OCI-LY3 (cell line): ENCODE measurements around the gene WDR53.
"Not testable (repeated sequence)": the region's sequence is repeated elsewhere in the genome, so short reads cannot be mapped to it uniquely, and the experiment has no call there.

Experiments
- H2AFZ ChIP-seq: fragments of 200-600, 300-600 bp; shearing (Covaris generic); 2 replicates; pipeline ENCODE4 v1.6.0; 2014; ENCODE audit warnings: antibody characterized with exemption, low read depth, low read length
- H3K27ac ChIP-seq: fragments of 200-600, 300-600 bp; sonication (generic); 2 replicates; pipeline ENCODE4 v1.5.1; 2014; ENCODE audit warnings: mild to moderate bottlenecking, low read length, moderate library complexity, mixed read lengths
- H3K27me3 ChIP-seq: fragments of 200-600, 300-600 bp; sonication (generic); 2 replicates; pipeline ENCODE4 v1.6.1; 2014; ENCODE audit warnings: low read depth, low read length, mixed read lengths
- H3K36me3 ChIP-seq: fragments of 200-600, 300-600 bp; sonication (generic); replicated peaks from 2 replicates; pipeline ENCODE3; 2014; ENCODE audit warnings: low read depth, low read length, mixed read lengths
- H3K4me1 ChIP-seq: fragments of 300-600, 200-600 bp; sonication (generic); 2 replicates; pipeline ENCODE4 v1.6.1; 2014; ENCODE audit warnings: low read length, mixed read lengths
- H3K4me2 ChIP-seq: fragments of 200-600, 300-600 bp; sonication (generic); 2 replicates; pipeline ENCODE4 v1.6.1; 2014; ENCODE audit warnings: low read length, mixed read lengths
- H3K4me3 ChIP-seq: fragments of 300-600, 200-600 bp; sonication (generic); 2 replicates; pipeline ENCODE4 v1.5.1; 2014; ENCODE audit warnings: antibody characterized with exemption, mild to moderate bottlenecking, low read length, moderate library complexity
- H3K79me2 ChIP-seq: fragments of 300-600, 200-600 bp; shearing (Covaris generic); 2 replicates; pipeline ENCODE4 v1.6.1; 2014; ENCODE audit warnings: mild to moderate bottlenecking, low read length, mixed read lengths
- H3K9ac ChIP-seq: fragments of 300-600, 200-600 bp; shearing (Covaris generic); 2 replicates; pipeline ENCODE4 v1.6.0; 2014; ENCODE audit warnings: mild to moderate bottlenecking, low read length, moderate library complexity
- H3K9me3 ChIP-seq: fragments of 200-600, 300-600 bp; shearing (Covaris generic); 2 replicates; pipeline ENCODE4 v1.6.1; 2014; ENCODE audit warnings: low read length, mixed read lengths; ENCODE audit not compliant: insufficient read depth
- H4K20me1 ChIP-seq: fragments of 200-600, 300-600 bp; sonication (generic); 2 replicates; pipeline ENCODE4 v1.6.1; 2016; ENCODE audit warnings: low read length, mixed read lengths; ENCODE audit not compliant: insufficient read depth
- EZH2phosphoT487 ChIP-seq: fragments of 200-600 bp; shearing (Covaris generic); IDR thresholded peaks from 2 replicates; pipeline ENCODE4 v1.6.1; 2018; ENCODE audit warnings: antibody characterized with exemption, mixed run types, low read depth
- TF ChIP-seq, protein P1 (sequence below): fragments of 200-600, 300-600 bp; sonication (generic); IDR thresholded peaks from 2 replicates; pipeline ENCODE4 v1.5.1; 2014; ENCODE audit warnings: antibody characterized with exemption, low read length, low read depth

Gene WDR53

DNA sequence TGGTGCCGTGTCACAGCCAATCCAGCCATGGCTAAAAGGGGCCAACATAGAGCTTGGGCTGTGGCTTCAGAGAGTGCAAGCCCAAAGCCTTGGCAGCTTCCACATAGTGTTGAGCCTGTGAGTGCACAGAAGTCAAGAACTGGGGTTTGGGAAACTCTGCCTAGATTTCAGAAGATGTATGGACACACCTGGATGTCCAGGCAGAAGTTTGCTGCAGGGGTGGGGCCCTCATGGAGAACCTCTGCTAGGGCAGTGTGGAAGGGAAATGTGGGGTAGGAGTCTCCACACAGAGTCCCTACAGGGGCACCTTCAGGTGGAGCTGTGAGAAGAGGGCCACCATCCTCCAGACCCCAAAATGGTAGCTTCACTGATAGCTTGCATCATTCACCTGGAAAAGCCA lies 19.0 kb downstream of the WDR53 start:
- not testable (repeated sequence) for H3K4me3 ChIP-seq, H3K9me3 ChIP-seq, H2AFZ ChIP-seq, H3K4me2 ChIP-seq, H3K36me3 ChIP-seq, H4K20me1 ChIP-seq, H3K27me3 ChIP-seq, H3K9ac ChIP-seq, H3K79me2 ChIP-seq, H3K27ac ChIP-seq, H3K4me1 ChIP-seq

DNA sequence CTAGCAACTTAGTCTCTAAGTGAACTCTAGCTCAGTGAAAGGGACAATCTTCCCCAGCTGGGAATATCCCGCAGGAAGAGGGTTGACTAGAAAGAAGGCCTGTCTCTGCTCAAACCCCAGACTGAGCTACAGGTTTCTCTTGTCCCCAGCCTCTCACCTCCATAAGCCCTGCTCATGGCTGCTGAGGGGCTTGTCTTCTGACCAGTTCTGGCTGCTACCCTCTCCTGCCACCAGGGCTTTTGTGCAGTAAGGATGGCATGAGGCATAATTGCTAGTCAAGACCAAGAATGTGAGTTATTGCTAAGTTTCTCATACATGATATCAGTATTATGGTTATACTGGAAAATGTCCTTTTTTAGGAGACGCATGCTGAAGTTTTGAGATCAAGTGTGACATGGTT lies 21.3 kb downstream of the WDR53 start:
- H3K36me3 ChIP-seq, result peaks cover 3% of the 10 kb centered on the region
- no peak overlapping the region for H3K9ac ChIP-seq
- H3K27ac ChIP-seq, result no peak overlapping the region
- H3K4me1 ChIP-seq, result no peaks in the 10 kb centered on the region
- no peaks in the 10 kb centered on the region for H4K20me1 ChIP-seq
- H3K79me2 ChIP-seq, result no peaks in the 10 kb centered on the region
- no peaks in the 10 kb centered on the region for H3K27me3 ChIP-seq
- H2AFZ ChIP-seq, result no peak overlapping the region
- peaks cover 4% of the 10 kb centered on the region; the same call in 1 of the 2 replicates for H3K9me3 ChIP-seq
- H3K4me2 ChIP-seq, result no peak overlapping the region
- no peak overlapping the region for H3K4me3 ChIP-seq
- TF ChIP-seq EZH2phosphoT487, result no peak
- TF ChIP-seq, protein P1, sequence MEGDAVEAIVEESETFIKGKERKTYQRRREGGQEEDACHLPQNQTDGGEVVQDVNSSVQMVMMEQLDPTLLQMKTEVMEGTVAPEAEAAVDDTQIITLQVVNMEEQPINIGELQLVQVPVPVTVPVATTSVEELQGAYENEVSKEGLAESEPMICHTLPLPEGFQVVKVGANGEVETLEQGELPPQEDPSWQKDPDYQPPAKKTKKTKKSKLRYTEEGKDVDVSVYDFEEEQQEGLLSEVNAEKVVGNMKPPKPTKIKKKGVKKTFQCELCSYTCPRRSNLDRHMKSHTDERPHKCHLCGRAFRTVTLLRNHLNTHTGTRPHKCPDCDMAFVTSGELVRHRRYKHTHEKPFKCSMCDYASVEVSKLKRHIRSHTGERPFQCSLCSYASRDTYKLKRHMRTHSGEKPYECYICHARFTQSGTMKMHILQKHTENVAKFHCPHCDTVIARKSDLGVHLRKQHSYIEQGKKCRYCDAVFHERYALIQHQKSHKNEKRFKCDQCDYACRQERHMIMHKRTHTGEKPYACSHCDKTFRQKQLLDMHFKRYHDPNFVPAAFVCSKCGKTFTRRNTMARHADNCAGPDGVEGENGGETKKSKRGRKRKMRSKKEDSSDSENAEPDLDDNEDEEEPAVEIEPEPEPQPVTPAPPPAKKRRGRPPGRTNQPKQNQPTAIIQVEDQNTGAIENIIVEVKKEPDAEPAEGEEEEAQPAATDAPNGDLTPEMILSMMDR, result no peak

DNA sequence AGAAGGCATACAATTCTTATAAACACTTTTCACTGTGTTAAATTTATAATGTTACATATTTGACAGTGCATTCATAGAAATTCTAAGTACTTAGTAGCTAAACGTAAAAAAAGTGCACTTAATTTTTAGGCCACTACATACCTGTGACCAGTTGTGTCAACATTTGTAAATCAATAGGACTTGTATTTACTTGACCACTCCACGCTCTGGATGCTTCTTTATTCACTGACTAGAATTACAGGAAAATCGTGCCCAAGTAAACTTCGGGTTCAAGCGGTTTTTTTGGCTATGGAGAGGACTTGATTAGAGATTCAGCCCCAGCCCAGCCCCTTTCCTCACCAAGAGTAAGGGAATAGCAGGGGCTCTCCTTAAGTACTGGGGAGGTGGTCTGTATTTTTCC lies 21.8 kb downstream of the WDR53 start:
- TF ChIP-seq, protein P1, result no peak
- TF ChIP-seq EZH2phosphoT487, result no peak
- no peak overlapping the region for H3K4me3 ChIP-seq
- no peak overlapping the region for H2AFZ ChIP-seq
- H3K4me2 ChIP-seq, result no peak overlapping the region
- H3K36me3 ChIP-seq, result peaks cover 3% of the 10 kb centered on the region
- no peak overlapping the region for H3K27ac ChIP-seq
- no peaks in the 10 kb centered on the region for H3K27me3 ChIP-seq
- H4K20me1 ChIP-seq, result no peaks in the 10 kb centered on the region
- H3K4me1 ChIP-seq, result no peaks in the 10 kb centered on the region
- H3K9me3 ChIP-seq, result peaks cover 4% of the 10 kb centered on the region; the same call in 1 of the 2 replicates
- H3K9ac ChIP-seq, result no peak overlapping the region
- no peaks in the 10 kb centered on the region for H3K79me2 ChIP-seq

DNA sequence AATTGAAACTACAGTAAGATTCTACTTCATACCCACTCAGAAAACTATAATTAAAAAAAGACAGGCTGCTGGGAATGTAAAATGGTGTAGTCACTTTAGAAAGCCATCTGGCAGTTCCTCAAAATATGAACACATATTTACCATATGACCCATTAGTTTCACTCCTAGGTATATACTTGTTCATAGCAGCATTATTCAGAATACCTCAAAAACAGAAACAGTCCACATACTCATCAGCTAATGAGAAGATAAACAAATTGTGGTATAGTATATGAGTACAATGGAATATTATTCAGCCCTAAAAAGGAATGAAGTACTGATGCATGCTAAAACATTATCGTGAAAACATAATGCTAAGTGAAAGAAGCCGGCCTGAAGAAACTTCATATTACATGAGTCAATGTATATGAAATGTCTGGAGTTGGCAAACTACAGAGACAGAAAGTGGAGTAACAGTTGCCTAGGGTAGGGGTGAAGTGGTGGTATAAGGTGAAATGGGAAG lies 23.8 kb downstream of the WDR53 start:
- Histone ChIP-seq H3K9me3 (no peaks in the 10 kb centered on the region), H3K27ac (no peak overlapping the region), H3K79me2 (no peaks in the 10 kb centered on the region), H3K4me3 (no peak overlapping the region), H3K36me3 (no peaks in the 10 kb centered on the region), H4K20me1 (no peaks in the 10 kb centered on the region), H2AFZ (no peak overlapping the region), H3K9ac (no peak overlapping the region), H3K4me2 (no peak overlapping the region), H3K27me3 (no peaks in the 10 kb centered on the region), H3K4me1 (no peaks in the 10 kb centered on the region)
- TF ChIP-seq, protein P1, result no peak
- TF ChIP-seq EZH2phosphoT487, result no peak
